GM21515 (cell line): ENCODE results near the gene NCKAP5L.

Experiments
- ATAC-seq: cut with Tn5 transposase; IDR thresholded peaks from one replicate; pipeline ENCODE4 v1.9.1; 2021; ENCODE audit not compliant: unreplicated experiment

Gene NCKAP5L

DNA sequence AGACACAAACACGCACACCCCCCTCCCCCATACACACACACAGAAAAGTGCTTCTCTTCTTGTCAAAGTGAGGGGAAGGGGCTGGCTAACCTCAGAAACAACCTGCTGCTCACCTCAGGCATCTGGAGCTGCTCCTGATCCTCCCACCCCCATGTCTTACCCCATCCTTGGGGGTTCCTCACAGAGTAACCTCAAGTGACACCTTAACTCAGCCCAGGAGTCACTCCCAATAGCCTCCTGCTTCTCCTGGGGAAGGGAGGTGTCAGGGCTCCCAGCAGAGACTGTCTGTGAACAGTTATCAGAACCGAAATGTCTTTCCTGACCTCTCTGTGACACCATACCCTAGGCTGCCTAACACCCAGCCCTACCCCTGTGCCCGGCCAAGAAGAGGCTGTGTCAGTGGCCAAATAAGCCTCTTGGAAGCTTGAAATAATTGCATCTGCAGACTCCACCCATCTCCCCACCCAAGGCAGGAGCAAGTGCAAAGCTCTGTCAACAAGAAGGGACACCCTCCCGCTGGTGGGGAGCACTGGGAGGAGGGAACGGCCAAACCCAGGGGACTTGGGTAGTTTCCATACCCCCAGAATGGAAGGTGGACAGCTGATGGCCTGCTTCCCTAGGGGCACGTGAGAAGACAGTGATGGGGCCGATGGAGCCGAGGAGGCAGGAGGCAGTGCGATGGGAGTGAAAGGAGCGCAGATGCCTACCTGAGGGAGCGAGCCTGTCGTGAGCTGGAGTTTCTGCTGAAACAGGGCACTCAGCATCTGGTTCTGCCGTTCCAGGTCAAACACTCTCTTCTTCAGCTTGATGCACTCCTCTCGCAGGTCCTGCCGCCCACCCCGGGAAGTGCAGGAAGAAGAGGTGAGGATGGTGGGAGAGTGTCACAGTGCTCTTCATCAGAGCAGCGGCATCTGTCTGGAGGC, 26.8 kb downstream of the NCKAP5L start:
- no peak for ATAC-seq

DNA sequence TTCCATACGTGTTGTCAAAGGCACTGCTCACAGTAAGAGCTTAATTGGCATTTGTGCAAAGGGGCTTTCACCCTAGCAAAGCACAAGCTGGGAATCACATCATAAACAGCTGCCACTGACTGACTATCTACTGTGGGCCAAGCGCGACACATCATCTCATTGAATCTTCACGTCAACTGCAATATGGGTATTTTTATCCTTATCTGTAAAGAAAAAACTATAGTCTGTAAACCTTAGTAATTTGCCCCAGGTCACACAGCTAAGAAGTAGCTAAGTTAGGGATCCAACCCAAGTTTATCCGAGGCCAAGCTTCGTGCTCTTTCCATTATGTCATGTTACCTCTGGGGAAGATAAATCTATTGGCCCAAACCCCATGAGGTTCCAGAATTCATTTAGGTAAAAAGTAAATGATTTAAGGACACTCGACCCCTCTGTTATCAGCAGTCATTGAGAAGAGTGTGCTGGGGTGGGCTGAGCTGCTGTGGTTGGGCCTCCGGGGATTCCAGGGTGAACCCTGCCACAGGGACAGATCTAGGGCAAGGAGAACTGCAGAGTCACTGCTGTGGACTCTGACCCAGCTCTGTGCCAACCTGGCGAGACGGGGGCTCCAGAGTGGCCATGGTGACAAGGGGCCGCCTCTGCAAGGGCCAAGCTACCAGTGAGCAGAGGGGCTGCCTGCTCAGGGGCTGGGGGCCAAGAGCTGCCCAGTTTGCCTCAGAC, 27.6 kb downstream of the NCKAP5L start:
- no peak for ATAC-seq

DNA sequence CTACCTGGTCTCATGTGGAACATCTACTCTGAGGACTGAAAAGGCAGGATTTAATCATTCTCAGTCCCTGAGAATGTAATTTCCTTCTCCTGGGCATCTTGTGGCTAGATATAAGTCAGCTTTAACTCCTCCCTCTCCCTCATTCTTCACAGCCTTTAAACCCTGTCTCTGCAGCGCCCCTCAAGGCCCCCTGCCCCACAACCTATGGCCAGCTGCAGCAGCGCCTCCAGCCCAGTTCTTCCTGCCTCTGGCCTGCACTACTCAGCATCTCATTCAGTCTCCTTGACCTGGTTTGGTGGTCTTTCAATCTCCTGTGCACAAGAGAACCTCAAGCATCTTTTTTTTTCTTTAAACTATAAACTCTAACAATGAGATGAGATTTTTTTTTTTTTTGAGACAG, 29.3 kb downstream of the NCKAP5L start:
- ATAC-seq = no peak

DNA sequence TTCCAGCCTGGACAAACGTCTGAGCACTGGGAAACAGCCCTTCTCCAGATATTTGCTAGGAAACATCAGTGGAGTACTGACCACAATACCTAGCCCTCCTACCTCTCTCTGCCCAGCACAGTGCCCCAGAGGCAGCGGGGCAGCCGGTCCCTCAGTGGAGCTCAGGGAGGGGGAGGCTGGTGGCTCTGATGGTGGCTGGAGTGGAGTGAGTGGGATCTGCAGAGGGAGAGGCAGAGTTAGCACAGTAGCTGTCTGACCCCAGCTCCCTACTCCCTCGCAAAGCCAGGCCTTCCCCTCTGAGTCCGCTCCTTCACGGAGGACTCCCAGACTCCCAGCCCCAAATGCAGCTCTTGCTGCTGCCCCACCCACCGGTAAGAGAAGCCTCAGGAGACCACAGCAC, 30.0 kb downstream of the NCKAP5L start:
- ATAC-seq = no peak

DNA sequence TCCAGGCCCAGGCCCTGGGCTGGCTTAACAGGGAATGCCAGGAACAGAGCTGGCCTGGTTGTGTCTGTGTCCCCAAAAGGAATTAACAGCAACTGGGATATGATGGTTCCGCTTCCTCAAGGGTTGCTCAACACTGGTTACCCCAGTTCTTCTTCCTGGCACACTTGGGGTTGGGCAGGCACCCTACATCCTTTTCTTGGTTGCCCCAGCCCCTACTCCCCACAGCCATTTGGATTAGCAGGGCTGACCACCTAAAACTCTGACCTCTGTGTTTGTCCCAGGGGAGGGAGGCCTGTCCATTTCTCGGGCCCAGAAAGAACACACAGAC, 30.8 kb downstream of the NCKAP5L start:
- ATAC-seq = no peak

DNA sequence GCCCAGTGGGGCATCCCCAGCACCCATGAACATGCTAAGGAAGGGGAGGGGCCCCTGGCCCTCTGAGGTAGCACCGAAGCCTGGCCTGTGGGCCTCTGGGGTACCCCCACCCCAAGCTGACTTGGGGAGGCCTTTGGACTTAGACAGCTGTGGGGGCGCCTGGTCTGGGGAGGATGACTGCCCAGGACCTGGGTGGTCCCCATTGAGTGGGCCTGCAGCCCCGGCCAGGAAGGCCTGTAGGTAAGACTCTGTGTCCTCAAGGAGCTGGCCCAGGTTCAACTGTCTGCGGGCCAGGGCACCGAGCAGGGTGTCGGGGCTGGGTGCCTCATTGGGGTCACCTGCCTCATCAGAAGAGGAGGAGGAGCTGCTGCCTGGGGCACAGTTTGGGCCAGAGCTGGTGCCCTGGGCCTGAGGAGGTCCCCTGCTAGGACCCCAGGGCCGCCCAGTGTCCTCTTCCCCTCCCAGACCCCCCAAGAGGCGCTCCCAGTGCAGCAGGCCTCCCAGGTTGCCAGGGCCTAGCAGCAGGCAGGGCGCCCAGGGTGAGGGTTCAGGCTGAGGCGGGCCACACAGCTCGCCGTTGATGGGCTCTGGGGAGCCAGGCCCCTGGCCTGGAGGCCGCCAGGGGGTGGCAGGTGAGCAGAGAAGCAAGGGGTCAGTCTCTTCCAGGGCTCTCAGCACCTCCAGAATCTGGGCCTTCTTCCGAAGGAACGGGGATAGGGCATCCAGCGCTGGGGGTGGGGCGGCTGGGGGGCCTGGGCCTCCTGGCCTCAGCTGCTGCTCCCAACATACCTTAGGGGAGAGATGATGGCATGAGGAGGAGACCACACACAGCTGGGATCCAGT, 31.4 kb downstream of the NCKAP5L start:
- no peak for ATAC-seq

DNA sequence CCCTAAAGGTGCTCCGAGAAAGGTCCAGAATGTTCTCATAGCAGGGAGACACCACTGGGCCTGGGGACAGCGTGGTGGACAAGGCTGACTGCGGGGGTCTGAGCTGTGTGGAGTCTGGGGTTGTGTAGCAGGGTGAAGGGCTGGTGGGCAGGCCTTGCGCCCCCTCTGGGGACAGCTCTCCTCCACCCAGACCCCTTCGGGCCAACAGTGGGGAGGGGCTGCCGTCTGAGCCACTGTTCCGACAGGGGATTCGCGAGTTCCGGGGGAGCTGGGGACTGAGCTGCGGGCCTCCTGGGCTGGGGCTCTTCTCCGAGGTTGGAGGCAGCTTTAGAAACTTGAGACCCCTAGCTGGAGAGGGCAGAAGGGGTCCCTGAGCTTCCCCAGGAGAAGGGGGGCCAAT, 32.1 kb downstream of the NCKAP5L start:
- no peak for ATAC-seq

DNA sequence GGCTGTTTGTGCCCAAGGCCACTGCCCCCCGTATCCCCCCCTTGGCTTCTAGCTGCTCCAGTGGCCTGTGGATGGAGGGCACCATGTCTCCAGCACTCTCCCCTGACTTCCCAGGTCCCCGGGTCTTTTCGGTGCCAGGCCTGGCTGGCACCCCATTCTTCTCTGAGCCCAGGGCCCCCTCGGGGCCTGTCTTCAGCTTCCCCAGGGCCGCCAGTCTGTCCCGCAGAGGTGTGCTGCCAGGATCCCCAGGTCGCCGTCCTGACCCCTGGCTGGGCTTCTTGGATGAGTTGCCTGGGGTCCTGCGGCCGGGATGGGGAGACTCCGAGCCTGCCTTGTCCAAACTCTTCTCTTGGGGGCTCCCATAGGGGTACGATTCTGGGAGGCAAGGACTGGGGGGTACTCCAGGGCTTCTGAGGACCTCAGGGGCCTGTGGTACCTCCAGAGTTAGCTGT, 32.5 kb downstream of the NCKAP5L start:
- ATAC-seq = no peak

DNA sequence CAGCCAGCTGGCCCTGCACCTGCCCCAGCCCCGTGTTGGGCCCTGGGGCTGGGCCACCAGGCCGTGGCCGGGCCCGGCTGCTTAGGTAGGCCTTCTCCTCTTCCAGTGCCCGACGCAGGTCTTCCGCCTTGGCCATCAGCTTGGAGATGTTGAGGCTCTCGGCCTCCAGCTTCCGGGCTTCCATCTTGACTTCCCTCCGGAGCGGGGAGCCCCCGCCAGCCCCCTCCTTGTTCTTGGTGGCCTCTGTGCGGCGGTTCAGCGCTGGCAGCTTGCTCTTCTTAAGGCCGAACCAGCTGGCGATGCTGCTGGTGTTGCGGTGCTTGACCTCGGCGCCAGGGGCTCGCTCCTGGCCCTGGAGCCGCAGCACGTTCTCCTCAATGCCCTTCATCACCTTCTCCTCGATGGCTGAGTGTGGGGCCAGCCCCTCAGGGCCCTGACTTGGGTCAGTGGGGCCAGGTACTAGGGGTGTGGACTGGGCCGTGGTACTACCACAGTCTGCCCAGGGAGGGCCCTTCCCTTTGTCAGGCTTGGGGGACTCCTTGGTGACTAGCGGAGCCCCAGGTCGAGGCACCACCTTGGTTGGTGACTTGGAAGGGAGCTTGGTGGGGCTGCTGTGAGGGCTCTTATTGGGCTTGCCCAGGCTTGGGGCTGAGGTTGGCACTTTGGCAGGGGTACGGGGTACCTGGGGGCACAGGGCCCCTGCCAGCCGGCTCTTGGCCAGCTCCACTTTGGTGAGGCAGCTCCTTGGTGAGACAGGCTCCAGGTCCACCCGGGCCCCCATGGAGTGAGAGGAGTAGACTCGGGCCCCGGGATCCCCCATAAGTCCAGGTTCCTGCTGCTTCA, 33.2 kb downstream of the NCKAP5L start:
- no peak for ATAC-seq

DNA sequence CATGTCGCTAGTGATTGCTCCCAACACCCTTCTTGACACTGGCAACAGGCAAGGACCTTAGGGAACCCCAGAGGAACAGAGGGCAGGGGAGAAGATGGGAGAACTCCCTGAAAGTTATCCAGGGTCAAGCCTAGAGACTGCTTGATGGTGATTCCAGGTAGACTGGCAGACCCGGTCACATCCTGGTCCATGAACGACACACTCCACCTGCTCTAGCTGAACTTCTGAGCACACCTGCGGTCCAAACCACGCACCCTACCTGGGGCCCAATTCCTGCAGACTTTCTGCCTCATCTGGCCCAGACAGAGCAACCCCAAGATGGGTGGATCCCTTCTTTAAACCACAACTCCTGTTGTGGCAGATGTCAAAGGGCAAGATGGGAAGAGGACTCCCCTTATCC, 34.2 kb downstream of the NCKAP5L start:
- ATAC-seq = no peak

DNA sequence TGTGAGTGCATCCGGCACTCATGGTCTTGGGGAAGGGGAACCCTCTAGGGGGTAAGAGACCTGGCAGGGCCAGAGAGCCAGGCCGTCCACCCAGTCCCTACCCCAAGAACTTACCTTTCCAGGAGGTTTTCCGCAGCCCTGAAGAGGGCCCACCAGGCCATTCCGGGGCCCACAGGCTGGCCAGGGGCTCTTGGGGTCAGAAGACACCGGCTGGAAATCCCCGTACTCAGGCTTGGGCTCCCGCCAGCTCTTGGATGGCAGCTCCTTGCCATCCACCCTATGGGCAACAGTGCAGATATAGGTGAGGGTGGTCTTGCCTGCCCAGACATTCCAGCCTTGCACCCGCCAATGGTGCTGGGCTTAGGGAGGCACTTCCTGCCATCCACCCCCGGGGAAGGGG, 34.6 kb downstream of the NCKAP5L start:
- no peak for ATAC-seq

DNA sequence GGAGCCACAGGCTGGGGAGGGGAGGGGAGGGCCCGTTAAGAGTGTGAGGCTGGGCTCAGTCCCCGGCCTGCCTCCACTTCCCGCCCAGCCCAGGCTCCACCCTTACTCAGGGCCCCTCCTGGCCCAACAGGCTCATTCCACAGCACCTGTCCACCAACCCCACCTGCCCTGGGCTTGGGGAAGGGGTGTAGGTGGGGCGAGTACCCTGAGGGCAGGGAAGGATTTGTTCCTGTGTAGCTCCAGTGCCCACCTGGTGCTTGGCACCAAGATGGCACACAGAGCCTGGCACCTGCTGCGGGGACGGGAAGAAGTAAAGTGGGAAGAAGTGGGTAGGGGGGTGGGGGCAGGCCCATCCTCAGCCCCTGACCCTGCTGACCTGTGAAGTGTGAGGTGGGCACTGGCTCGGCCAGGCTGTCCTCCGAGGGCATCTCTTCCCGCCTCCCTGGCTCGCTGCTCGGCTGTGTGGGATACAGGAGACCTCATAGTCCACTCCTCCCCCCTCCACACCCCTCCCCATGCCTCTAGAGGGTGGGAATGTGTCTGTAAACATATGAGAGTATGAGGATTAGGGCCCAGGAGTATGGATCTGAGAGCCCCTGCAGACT, 35.1 kb downstream of the NCKAP5L start:
- no peak for ATAC-seq

DNA sequence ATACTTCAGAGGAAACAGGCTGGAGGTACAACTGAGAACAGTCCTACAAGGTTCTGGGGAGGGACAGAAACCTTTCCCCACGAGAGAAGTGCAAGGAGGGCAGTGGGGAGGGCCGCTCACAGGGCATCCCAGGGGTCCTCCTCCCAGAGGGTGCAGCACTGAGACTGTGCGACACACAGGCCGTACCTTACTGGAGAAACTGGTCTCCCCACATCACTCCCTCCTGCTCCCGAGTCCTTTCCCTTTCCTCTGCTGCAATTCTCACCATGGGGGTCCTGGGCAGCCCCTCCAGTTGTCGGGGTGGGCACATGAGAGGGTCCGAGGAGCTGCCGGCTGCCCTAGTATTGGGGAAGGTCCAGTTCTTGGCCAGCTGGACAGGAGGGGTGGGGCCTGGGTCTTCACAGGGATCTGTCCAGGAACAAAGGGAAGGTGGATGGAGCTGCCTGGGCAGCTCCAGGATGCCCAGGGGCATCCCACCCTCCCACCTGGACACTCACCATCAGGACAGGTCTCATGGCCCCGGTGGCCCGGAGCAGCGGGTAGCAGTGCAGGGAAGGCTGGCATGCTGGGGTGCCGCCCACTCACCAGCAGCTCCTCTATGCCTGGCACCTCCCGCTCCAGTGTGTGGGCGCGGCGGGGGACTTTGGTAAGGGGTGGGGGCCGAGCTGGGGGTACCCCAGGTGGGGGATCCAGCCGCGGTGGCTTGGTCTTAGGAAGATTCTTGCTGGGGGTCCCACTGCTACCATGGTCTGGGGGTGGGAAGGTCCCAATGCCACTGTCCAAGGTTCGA, 35.8 kb downstream of the NCKAP5L start:
- ATAC-seq = no peak

DNA sequence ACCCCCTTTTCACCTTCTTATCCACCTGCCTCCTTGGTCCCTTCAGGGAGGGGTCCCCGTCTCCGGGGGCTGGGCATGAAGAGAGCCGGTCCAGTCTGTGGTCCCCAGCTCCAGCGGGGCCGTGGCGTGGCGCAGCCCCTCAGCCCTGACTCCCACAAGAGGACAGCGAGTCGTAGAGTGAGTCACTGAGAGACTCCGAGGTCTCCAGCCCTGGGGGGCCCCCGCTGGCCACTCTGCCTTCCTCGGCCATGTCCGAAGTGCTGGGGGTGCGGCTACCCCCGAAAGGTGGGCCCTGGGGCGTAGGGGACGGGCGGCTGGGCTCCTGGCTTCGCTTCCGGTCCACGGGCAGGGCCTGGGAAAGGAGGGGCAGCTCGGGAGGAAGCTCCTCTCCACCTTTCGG, 36.5 kb downstream of the NCKAP5L start:
- ATAC-seq = no peak

DNA sequence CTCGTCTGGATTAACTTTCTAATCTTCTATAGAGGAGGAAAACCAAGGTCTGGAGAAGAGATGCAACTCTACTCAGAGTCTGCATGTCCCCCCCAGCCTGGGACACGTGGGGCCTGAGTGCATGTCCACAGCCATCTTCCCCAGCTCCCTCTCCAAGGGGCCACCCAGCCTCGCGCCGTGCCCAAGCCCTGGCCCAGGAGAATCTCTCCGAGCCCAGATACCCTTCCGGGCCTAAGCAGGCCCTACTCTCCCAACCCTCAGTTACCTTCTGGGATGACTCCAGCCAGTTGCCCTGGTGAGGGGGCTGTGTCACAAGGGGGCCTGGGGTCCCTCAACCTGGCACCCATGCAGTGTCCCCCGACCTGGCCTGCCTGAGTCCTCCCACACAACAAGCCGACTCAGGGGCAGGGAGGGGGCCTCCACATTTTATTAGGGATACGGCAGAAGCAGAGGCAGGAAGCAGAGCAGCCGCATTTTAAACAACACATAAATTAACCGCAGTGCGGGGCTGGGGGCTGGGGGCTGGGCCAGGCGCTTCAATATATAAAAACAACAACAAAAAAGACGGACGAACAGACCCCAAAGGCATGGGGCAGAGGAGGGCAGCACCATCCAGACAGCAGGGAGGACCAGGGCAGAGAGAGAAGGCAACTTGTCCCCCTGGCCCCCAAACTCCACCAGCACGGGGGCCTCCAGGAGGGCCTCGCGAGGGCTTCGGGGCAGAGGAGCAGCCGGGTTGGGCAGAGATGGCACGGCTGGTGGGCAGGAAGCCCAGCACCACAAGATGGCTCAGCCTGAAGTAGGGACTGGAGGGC, 37.3 kb downstream of the NCKAP5L start:
- ATAC-seq = no peak

DNA sequence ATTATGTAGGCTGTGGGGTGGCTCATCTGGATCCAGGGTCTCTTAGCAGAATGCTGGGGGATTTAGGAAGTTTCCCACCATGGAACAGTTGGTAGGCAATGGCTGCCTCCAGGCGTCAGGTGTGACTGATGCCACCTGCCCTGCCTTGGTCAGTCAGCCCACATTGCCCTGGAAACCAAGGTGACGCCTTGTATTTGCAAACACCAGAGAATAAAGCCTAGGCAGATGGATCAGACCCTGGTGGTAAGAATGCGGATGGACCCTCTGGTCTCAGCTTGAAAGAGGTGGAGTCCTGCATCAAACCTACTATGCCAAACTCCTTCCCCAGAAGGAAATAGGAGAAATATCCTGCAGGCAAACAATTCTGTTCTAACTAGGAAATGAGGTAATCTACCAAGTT, 38.2 kb downstream of the NCKAP5L start:
- ATAC-seq = no peak

DNA sequence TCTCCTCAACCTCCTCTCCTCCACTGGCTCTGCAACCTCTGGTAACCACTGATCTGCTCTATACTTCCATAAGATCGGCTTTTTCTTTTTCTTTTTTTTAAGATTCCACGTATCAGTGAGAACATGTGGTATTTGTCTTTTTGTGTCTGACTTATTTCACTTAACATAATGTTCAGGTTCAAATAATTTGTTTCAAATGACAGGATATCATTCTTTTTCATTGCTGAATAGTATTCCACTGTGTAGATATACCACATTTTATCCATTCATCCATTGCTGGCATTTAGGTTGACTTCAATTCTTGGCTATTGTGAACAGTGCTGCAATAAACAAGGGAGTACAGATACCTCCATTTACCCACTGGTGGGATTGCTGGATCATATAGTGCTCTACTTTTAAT, 40.5 kb downstream of the NCKAP5L start:
- ATAC-seq = no peak

DNA sequence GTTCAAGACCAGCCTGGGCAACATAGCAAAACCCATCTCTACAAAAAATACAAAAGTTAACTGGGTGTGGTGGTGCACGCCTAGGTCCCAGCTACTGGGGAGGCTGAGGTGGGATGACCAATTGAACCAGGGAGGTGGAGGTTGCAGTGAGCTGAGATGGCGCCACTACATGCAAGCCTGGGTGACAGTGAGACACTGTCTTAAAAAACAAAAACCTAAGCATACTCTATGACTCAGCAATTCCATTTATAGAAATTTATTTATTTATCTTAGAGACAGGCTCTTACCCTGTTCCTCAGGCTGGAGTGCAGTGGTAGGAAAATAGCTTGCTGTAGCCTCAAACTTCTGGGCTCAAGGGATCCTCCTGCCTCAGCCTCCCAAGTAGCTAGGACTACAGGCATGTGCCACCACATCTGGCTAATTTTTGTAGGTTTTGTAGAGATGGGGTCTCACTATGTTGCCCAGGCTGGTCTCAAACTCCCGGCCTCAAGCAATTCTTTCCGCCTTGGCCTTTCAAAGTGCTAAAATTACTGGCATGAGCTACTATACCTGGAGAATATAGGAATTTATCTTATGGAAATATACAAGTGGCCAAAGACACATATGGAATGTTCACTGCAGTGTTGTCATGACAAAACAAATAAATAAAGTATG, 43.3 kb downstream of the NCKAP5L start:
- ATAC-seq = no peak
